ENCODE results near the gene HS6ST3. TPM values are rescaled to one million over a fixed set of nuclear protein-coding genes. Genes with fewer than 3 reads are reported as not detected.
"Not testable (repeated sequence)": the region's sequence is repeated elsewhere in the genome, so short reads cannot be mapped to it uniquely, and the experiment has no call there.

The HS6ST3 gene
- total RNA-seq, 1 donor from 2014 or later: 3.9 TPM

GRCh38 chr13:96091164-96092117 lies 1.5 kb downstream of the HS6ST3 start:
- peak; percentile 12 for DNase-seq (ENCODE audit: low spot score)

- no peak for DNase-seq (ENCODE audit: low spot score)
These were observed 3.5 kb downstream of the HS6ST3 start for GRCh38 chr13:96093296-96094006.

GRCh38 chr13:96100457-96101220 lies 10.7 kb downstream of the HS6ST3 start:
- DNase-seq (ENCODE audit: low spot score): no peak

- DNase-seq (ENCODE audit: low spot score): no peak
These were observed 14.6 kb downstream of the HS6ST3 start for GRCh38 chr13:96104516-96104915.

GRCh38 chr13:96108072-96108471 lies 18.2 kb downstream of the HS6ST3 start:
- not testable (repeated sequence) for DNase-seq (ENCODE audit: low spot score)

GRCh38 chr13:96109125-96109524 lies 19.2 kb downstream of the HS6ST3 start:
- DNase-seq (ENCODE audit: low spot score): no peak

GRCh38 chr13:96112936-96113335 lies 23.0 kb downstream of the HS6ST3 start:
- no peak for DNase-seq (ENCODE audit: low spot score)

GRCh38 chr13:96115368-96115767 lies 25.5 kb downstream of the HS6ST3 start:
- DNase-seq (ENCODE audit: low spot score): not testable (repeated sequence)

GRCh38 chr13:96119921-96120320 lies 30.0 kb downstream of the HS6ST3 start:
- DNase-seq (ENCODE audit: low spot score): no peak

GRCh38 chr13:96130818-96131340 lies 41.0 kb downstream of the HS6ST3 start:
- no peak for DNase-seq (ENCODE audit: low spot score)

- DNase-seq (ENCODE audit: low spot score): peak; percentile 23
These were observed 51.1 kb downstream of the HS6ST3 start for GRCh38 chr13:96141032-96141431.

- DNase-seq (ENCODE audit: low spot score): no peak
These were observed 69.8 kb downstream of the HS6ST3 start for GRCh38 chr13:96159725-96160124.

- DNase-seq (ENCODE audit: low spot score): peak; percentile 73
These were observed 71.2 kb downstream of the HS6ST3 start for GRCh38 chr13:96161141-96161540.

- no peak for DNase-seq (ENCODE audit: low spot score)
These were observed 75.9 kb downstream of the HS6ST3 start for GRCh38 chr13:96165840-96166239.

GRCh38 chr13:96172066-96172465 lies 82.2 kb downstream of the HS6ST3 start:
- DNase-seq (ENCODE audit: low spot score): peak; percentile 74

- no peak for DNase-seq (ENCODE audit: low spot score)
These were observed 88.9 kb downstream of the HS6ST3 start for GRCh38 chr13:96178759-96179158.

- no peak for DNase-seq (ENCODE audit: low spot score)
These were observed 89.4 kb downstream of the HS6ST3 start for GRCh38 chr13:96179309-96179708.

GRCh38 chr13:96181911-96182310 lies 92.0 kb downstream of the HS6ST3 start:
- peak; percentile 39 for DNase-seq (ENCODE audit: low spot score)

GRCh38 chr13:96185818-96186217 lies 95.9 kb downstream of the HS6ST3 start:
- DNase-seq (ENCODE audit: low spot score): no peak

GRCh38 chr13:96191367-96191766 lies 101.5 kb downstream of the HS6ST3 start:
- DNase-seq (ENCODE audit: low spot score): no peak

- DNase-seq (ENCODE audit: low spot score): no peak
These were observed 103.9 kb downstream of the HS6ST3 start for GRCh38 chr13:96193728-96194310.

All from umbilical cord (tissue), 2 donors.